Endothelial cell of umbilical vein (primary cell): ENCODE measurements around the gene NCAPH2. TPM values are rescaled to one million over a fixed set of nuclear protein-coding genes. Genes with fewer than 3 reads are reported as not detected.

Experiments used
- BruUV-seq: library from RNA; stranded (reverse); fragments of 400-500 nt; replicated peaks from 2 replicates; lab custom pipeline; 2021; lab: Mats Ljungman, UMichigan
- CTCF ChIA-PET: fragments of 300-600, 350-600 bp; sonication (Branson Sonifier 250); formaldehyde crosslinking; loops from one replicate; lab custom pipeline; 2021; ENCODE audit warnings: antibody characterized with exemption, inconsistent platforms; lab: Charles Lee
- POLR2A ChIA-PET: fragments of 300-600, 350-600 bp; sonication (Branson Sonifier 250); formaldehyde crosslinking; loops from one replicate; lab custom pipeline; 2021; ENCODE audit warnings: antibody characterized with exemption, inconsistent platforms; lab: Charles Lee
- DNase-seq: peaks from one replicate; pipeline ENCODE4 v3.0.0-alpha.2; 2011; ENCODE audit warnings: low read depth, low spot score
- FAIRE-seq: peaks from 2 replicates; lab custom pipeline; 2011; peaks lifted over from hg19 to GRCh38; lab: Jason Lieb, UNC
- H2AFZ ChIP-seq: 2 replicates; pipeline ENCODE4 v1.6.0; 2012; ENCODE audit warnings: low read depth, low read length, control low read depth, inconsistent platforms
- H3K27ac ChIP-seq: 2 replicates; pipeline ENCODE4 v1.5.1; 2011; ENCODE audit warnings: low read depth, mild to moderate bottlenecking, control low read depth, low read length, moderate library complexity; ENCODE audit not compliant: insufficient read depth
- H3K27me3 ChIP-seq, 2 experiments: 2 replicates each; pipeline versions ENCODE4 v1.6.0 to v1.6.1; 2011; ENCODE audit warnings: low read length in 2 of 2, mixed read lengths in 1 of 2; ENCODE audit not compliant: control insufficient read depth in 2 of 2, insufficient read depth in 2 of 2
- H3K36me3 ChIP-seq, 2 experiments: 2 replicates in 1 of 2; 3 replicates in 1 of 2; pipeline ENCODE4 v1.5.1; 2011; ENCODE audit warnings: low read length in 2 of 2, mild to moderate bottlenecking in 1 of 2, moderate library complexity in 1 of 2; ENCODE audit not compliant: control insufficient read depth in 2 of 2, insufficient read depth in 2 of 2; ENCODE audit errors: extremely low read depth in 1 of 2
- H3K4me1 ChIP-seq: 3 replicates; pipeline ENCODE4 v1.5.1; 2011; ENCODE audit warnings: mild to moderate bottlenecking, low read length; ENCODE audit not compliant: control insufficient read depth, insufficient read depth; ENCODE audit errors: extremely low read depth
- H3K4me2 ChIP-seq: 2 replicates; pipeline ENCODE4 v1.6.1; 2011; ENCODE audit warnings: low read length, control low read depth, mixed read lengths; ENCODE audit not compliant: insufficient read depth
- H3K4me3 ChIP-seq, 3 experiments: fragments of 200-600 bp in 1 of 3; sonication (generic), shearing (Covaris generic) in 1 of 3; replicated peaks in 1 of 3; 2 replicates each; pipeline ENCODE4 v1.5.1; 2011 to 2016; ENCODE audit warnings: control low read depth in 3 of 3, low read length in 3 of 3, mild to moderate bottlenecking in 2 of 3, inconsistent platforms in 1 of 3, low read depth in 1 of 3, moderate library complexity in 1 of 3; ENCODE audit not compliant: insufficient read depth in 1 of 3
- H3K79me2 ChIP-seq: 2 replicates; pipeline ENCODE4 v1.6.0; 2012; ENCODE audit warnings: low read length, inconsistent platforms; ENCODE audit not compliant: control insufficient read depth, insufficient read depth
- H3K9ac ChIP-seq: replicated peaks from 2 replicates; pipeline ENCODE3; 2011; ENCODE audit warnings: low read length, control low read depth; ENCODE audit not compliant: insufficient read depth; ENCODE audit errors: extremely low read depth
- H3K9me1 ChIP-seq: replicated peaks from 3 replicates; pipeline ENCODE4 v1.6.0; 2011; ENCODE audit warnings: mild to moderate bottlenecking, low read length; ENCODE audit not compliant: control insufficient read depth, insufficient read depth; ENCODE audit errors: extremely low read depth
- H3K9me3 ChIP-seq: replicated peaks from 2 replicates; pipeline ENCODE4 v1.5.1; 2012; ENCODE audit warnings: low read length, inconsistent platforms; ENCODE audit not compliant: control insufficient read depth, insufficient read depth
- H4K20me1 ChIP-seq: replicated peaks from 2 replicates; pipeline ENCODE3; 2011; ENCODE audit warnings: mild to moderate bottlenecking, low read length; ENCODE audit not compliant: control insufficient read depth, insufficient read depth; ENCODE audit errors: extremely low read depth
- CTCF ChIP-seq, 2 donors: IDR thresholded peaks; 1 replicate in 1 of 2; 2 replicates in 1 of 2; pipeline ENCODE4 v1.5.1; 2011; ENCODE audit warnings: low read length in 2 of 2, mild to moderate bottlenecking in 2 of 2, moderate library complexity in 2 of 2, control low read depth in 1 of 2, inconsistent platforms in 1 of 2, low read depth in 1 of 2; ENCODE audit not compliant: insufficient read depth in 1 of 2; ENCODE audit errors: extremely low read depth in 1 of 2
- EZH2 ChIP-seq: IDR thresholded peaks from 2 replicates; pipeline ENCODE4 v1.6.1; 2012; ENCODE audit warnings: borderline replicate concordance, low read depth, mild to moderate bottlenecking, moderate library complexity, low read length, inconsistent platforms; ENCODE audit not compliant: severe bottlenecking
- FOS ChIP-seq: IDR thresholded peaks from 2 replicates; pipeline ENCODE4 v1.6.1; 2011; ENCODE audit warnings: mild to moderate bottlenecking, low read length, moderate library complexity, borderline replicate concordance; ENCODE audit not compliant: insufficient read depth
- GATA2 ChIP-seq: IDR thresholded peaks from 2 replicates; pipeline ENCODE4 v1.7.0; 2011; ENCODE audit warnings: low read depth, mild to moderate bottlenecking, moderate library complexity, mixed read lengths, low read length; ENCODE audit not compliant: insufficient read length, insufficient read depth
- POLR2A ChIP-seq: IDR thresholded peaks from 2 replicates; pipeline ENCODE4 v1.6.1; 2012; ENCODE audit warnings: low read depth, mild to moderate bottlenecking, control low read depth, low read length
- POLR2AphosphoS5 ChIP-seq: IDR thresholded peaks from 2 replicates; pipeline ENCODE4 v1.6.1; 2012; ENCODE audit warnings: low read depth, mild to moderate bottlenecking, control low read depth, low read length, moderate library complexity; ENCODE audit not compliant: insufficient read depth
- dilution Hi-C: fragments of 300-500 bp; cut with MboI; formaldehyde crosslinking; loops from one replicate; pipeline ENCODE4 v1.15.0; 2019; ENCODE audit warnings: low sequenced_read_pairs; ENCODE audit not compliant: extremely low pct_ligation_motif_present
- intact Hi-C: fragments of 100-400 bp; cut with micrococcal nuclease; formaldehyde crosslinking; loops from one replicate; pipeline ENCODE4 v1.10.0; 2022
- polyA plus RNA-seq, 4 experiments: library from polyadenylated mRNA; depleted of rRNA in 3 of 4; stranded (reverse) in 3 of 4; unstranded in 1 of 4; fragments of >200 nt; gene quantifications; 2 replicates each; pipeline versions ENCODE4 v1.2.1 to v1.2.3, GENCODE V29; 2011 to 2012; ENCODE audit warnings: missing spikeins in 1 of 4
- total RNA-seq: library from RNA; stranded (reverse); gene quantifications from 2 replicates; pipeline ENCODE4 v1.2.3, GENCODE V29; 2021
- TF ChIP-seq, protein P1 (sequence below): IDR thresholded peaks from 2 replicates; pipeline ENCODE4 v1.6.1; 2011; ENCODE audit not compliant: insufficient read depth, insufficient read length

Gene NCAPH2
- total and polyA plus RNA-seq, 2 donors (not counting 3 experiments of a cell fraction or from before 2014, with no cell fraction given): 42.4 to 43.2 TPM

GRCh38 chr22:50471197-50471847 is 36.7 kb upstream of the NCAPH2 start:
- no peak for TF ChIP-seq EZH2
- TF ChIP-seq, protein P1, sequence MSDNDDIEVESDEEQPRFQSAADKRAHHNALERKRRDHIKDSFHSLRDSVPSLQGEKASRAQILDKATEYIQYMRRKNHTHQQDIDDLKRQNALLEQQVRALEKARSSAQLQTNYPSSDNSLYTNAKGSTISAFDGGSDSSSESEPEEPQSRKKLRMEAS: no peak
- TF ChIP-seq POLR2A: no peak
- no peak for TF ChIP-seq FOS
- no peak for TF ChIP-seq POLR2AphosphoS5
- no peak for TF ChIP-seq GATA2
- TF ChIP-seq CTCF (IDR thresholded peaks at IDR 0.05; ENCODE audit: extremely low read depth in 1 of 2, insufficient read depth in 1 of 2, low read depth in 1 of 2, low read length in 2 of 2): no peak
- FAIRE-seq (no peak), DNase-seq (no peak)
- Histone ChIP-seq H3K4me2 (no peak overlapping the region), H2AFZ (no peak overlapping the region), H3K9me1 (no peaks in the 10 kb centered on the region), H3K4me1 (peaks cover 17% of the 10 kb centered on the region), H3K79me2 (peaks cover 65% of the 10 kb centered on the region), H3K9me3 (no peaks in the 10 kb centered on the region), H3K9ac (no peak overlapping the region), H3K27me3 (no peaks in the 10 kb centered on the region), H3K36me3 (peaks cover 0 to 11% of the 10 kb centered on the region in 2 experiments), H3K4me3 (no peak overlapping the region), H4K20me1 (peaks cover 3% of the 10 kb centered on the region), H3K27ac (no peak overlapping the region)
- BruUV-seq: no TSS peak
- POLR2A ChIA-PET: no interaction called here
- dilution Hi-C loops: no loop called here
- CTCF ChIA-PET: no interaction called here
- intact Hi-C loops: no loop called here
